Stimulated activated naive B cell treated with anti-CD40 and anti-IgM and Interleukin-4, amounts not matched to agents 10 μg/mL and 1 μg/mL and 100 μg/mL, for 72 hours (primary cell): ENCODE results near the gene SQSTM1.

Experiments used
- ATAC-seq, 2 donors: fragments of 150-1000 bp; cut with Tn5 transposase; replicated peaks; 2 replicates each; pipeline ENCODE4 v1.10.0; 2021; ENCODE audit warnings: moderate library complexity in 1 of 2
- DNase-seq: peaks from one replicate; pipeline ENCODE4 v3.0.0; 2021
- H3K27ac Mint-ChIP-seq: one replicate; pipeline ENCODE4 v1.8.0; 2022; ENCODE audit warnings: mild to moderate bottlenecking, mixed read lengths
- H3K27me3 Mint-ChIP-seq, 2 donors: one replicate each; pipeline ENCODE4 v1.8.0; 2022; ENCODE audit warnings: mixed read lengths in 2 of 2
- H3K36me3 Mint-ChIP-seq, 2 donors: one replicate each; pipeline ENCODE4 v1.8.0; 2022; ENCODE audit warnings: mixed read lengths in 2 of 2, mild to moderate bottlenecking in 1 of 2
- H3K4me1 Mint-ChIP-seq, 2 donors: one replicate each; pipeline ENCODE4 v1.8.0; 2022; ENCODE audit warnings: mixed read lengths in 2 of 2, mild to moderate bottlenecking in 1 of 2
- H3K4me3 Mint-ChIP-seq, 2 donors: one replicate each; pipeline ENCODE4 v1.8.0; 2022; ENCODE audit warnings: mild to moderate bottlenecking in 2 of 2, mixed read lengths in 2 of 2, moderate library complexity in 1 of 2
- H3K9me3 Mint-ChIP-seq, 2 donors: one replicate each; pipeline ENCODE4 v1.8.0; 2022; ENCODE audit warnings: mixed read lengths in 2 of 2, mild to moderate bottlenecking in 1 of 2

Gene SQSTM1

DNA sequence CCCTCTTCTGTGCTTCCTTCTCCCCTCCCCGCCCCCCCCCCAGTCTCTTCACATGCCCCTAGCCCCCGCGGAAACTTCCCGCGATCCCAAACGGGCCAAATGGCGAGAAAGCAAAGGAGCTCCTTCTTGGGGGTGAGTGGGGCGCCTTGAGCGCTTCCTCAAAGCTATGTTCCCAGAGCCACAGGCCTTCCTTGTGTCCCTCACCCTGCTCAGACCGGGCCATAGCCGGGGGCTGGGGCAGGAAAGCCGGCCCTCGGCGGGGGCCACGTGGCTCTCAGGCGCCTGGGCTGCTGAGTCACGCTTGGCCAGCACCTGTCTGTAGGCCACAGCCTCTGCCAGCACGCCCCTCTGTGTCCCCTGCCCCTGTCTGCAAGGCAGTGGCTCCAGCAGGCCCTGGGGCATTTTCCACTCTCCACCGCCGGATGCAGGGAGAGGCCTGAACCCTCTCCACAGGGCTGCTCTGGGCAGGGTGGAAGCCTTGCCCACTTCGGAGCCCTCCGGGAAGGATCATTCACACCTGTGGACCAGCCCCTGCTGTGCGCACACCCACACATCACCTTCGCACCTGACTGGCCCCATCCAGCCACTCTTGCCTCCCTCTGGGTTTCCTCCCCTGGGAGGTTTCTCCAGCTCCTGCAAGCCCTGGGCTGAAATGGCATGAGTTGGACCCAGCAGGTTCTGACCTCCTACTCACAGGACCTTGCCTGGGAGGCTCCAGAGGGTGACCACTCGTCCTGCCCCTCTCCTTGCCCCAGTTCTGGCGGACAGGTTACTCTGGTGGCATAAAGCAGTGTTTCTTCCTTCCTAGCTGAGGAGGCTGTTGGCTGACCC lies 1.2 kb upstream of the SQSTM1 start:
- DNase-seq (peak; percentile 62), ATAC-seq (peak; percentile 22 to 25)
- Mint-ChIP-seq H3K27me3 (no peaks in the 10 kb centered on the region), H3K9me3 (no peaks in the 10 kb centered on the region), H3K36me3 (peaks cover 28 to 38% of the 10 kb centered on the region in 2 donors), H3K27ac (peak overlapping the region; percentile 98), H3K4me1 (peaks cover 42 to 78% of the 10 kb centered on the region in 2 donors), H3K4me3 (peak overlapping the region; percentile 86 to 92)

DNA sequence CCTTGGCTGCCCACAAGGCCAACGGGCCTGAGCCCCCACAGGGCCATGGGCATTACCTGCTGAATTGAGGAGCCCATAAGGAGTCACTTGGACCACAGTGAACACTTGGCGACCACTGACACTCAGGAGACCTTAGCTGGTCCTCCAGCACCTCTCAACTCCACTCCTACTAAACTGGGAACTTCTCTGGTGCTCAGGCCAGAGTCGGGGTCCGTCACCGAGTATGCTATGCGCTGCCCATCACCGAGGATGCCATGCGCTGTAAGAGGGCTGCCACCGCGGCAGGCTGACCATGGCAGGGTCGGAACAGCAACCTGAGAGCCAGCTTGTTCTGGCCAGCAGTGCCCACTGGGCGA lies 600 bp upstream of the SQSTM1 start:
- peak overlapping the region; percentile 98 for H3K27ac Mint-ChIP-seq
- no peaks in the 10 kb centered on the region for H3K27me3 Mint-ChIP-seq
- peak overlapping the region; percentile 86 to 92 for H3K4me3 Mint-ChIP-seq
- no peaks in the 10 kb centered on the region for H3K9me3 Mint-ChIP-seq
- peaks cover 45 to 84% of the 10 kb centered on the region in 2 donors for H3K4me1 Mint-ChIP-seq
- ATAC-seq (no peak), DNase-seq (no peak)
- peaks cover 34 to 39% of the 10 kb centered on the region in 2 donors for H3K36me3 Mint-ChIP-seq

DNA sequence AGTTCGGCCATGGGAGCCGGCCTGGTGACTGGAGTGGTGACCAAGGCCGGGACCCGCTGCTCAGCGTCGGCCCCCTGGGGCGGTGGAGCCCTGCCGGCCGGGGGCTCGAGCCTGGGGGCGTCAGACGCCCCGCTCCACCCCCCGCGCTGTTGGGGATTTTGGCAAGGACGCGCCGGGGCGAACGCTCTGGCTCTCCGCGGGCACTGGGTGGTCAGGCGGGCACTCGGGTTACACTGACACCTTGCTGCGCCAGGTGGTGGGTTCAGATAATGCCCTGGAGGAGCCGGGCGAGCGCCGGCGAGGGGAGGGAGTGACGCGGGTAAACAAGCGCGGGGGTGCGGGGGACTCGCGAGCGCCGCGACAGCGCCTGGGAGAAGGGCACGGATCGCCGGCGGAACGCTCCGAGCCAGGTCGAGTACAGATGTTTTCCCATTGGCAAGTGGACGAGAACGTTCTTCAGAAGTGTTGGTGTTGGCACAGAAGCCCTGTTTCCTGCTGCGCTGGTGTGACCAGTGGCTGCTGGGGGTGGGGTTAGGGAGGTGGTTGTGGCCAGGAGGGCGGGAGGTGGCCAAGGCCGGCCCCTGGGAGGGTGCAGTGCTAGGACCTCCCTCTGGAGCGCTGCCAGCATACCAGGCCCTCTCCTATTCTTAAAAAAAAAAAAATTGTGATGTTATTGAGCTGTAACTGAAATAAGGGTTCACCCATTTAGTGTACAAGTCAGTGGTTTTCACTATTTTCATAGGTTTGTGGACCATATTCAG lies 773 bp downstream of the SQSTM1 start:
- no peaks in the 10 kb centered on the region for H3K9me3 Mint-ChIP-seq
- ATAC-seq, result peak; percentile 62 to 67
- H3K4me3 Mint-ChIP-seq, result peak overlapping the region; percentile 91 to 97
- peaks cover 45 to 79% of the 10 kb centered on the region in 2 donors for H3K4me1 Mint-ChIP-seq
- no peaks in the 10 kb centered on the region for H3K27me3 Mint-ChIP-seq
- H3K36me3 Mint-ChIP-seq, result peaks cover 39 to 45% of the 10 kb centered on the region in 2 donors
- H3K27ac Mint-ChIP-seq, result peak overlapping the region; percentile 97
- peak; percentile 73 for DNase-seq

DNA sequence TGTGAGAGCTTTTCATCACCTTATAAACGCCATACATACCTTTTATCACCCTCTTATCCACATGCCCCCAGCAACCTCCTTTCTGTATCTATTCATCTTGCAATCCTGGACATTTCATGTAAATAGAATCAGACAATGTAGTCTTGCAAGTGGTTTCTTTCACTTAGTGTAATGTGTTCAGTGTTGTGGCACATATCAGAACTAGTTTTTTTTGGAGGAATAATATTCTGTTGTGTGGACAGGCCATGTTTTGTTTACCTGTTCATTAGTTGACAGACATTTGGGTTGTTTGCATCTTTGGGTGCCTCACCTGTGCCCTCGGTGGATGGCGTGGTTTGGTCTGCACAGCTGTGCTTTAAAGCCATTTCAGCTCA lies 1.3 kb downstream of the SQSTM1 start:
- no peak for DNase-seq
- H3K9me3 Mint-ChIP-seq, result no peaks in the 10 kb centered on the region
- H3K27me3 Mint-ChIP-seq, result no peaks in the 10 kb centered on the region
- ATAC-seq, result no peak
- peaks cover 49 to 81% of the 10 kb centered on the region in 2 donors for H3K4me1 Mint-ChIP-seq
- H3K27ac Mint-ChIP-seq, result peak overlapping the region; percentile 97
- peaks cover 44 to 50% of the 10 kb centered on the region in 2 donors for H3K36me3 Mint-ChIP-seq
- peak overlapping the region; percentile 91 to 97 for H3K4me3 Mint-ChIP-seq

DNA sequence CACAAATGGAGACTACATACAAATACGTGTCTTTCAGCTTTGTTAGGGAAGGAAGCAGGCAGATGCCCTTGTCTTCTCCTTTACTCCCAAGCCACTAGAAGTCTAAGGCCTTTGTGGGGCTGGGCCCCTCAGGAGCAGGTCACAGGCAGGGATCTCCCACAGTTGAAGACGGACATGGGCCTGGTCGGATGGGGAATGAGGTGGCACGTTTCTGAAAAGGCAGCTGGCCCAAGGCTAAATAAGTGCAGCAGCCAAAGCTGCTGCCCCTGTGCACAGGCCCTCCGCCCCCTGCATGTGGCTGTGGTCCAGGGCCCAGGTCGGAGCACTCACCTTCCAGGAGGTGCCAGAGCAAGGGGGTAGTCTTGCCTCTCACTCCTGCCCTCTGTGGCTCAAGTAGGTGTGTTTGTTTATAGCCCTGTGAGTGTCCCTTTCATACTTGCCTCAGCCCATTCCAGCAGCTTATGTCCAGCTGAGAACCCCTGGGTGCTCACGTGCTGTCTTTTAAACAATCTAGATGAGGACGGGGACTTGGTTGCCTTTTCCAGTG lies 1.8 kb downstream of the SQSTM1 start:
- H3K4me3 Mint-ChIP-seq, result peak overlapping the region; percentile 91 to 97
- peak overlapping the region; percentile 97 for H3K27ac Mint-ChIP-seq
- no peak for ATAC-seq
- no peak for DNase-seq
- peaks cover 47 to 81% of the 10 kb centered on the region in 2 donors for H3K4me1 Mint-ChIP-seq
- no peaks in the 10 kb centered on the region for H3K9me3 Mint-ChIP-seq
- H3K36me3 Mint-ChIP-seq, result peaks cover 49 to 53% of the 10 kb centered on the region in 2 donors
- no peaks in the 10 kb centered on the region for H3K27me3 Mint-ChIP-seq

DNA sequence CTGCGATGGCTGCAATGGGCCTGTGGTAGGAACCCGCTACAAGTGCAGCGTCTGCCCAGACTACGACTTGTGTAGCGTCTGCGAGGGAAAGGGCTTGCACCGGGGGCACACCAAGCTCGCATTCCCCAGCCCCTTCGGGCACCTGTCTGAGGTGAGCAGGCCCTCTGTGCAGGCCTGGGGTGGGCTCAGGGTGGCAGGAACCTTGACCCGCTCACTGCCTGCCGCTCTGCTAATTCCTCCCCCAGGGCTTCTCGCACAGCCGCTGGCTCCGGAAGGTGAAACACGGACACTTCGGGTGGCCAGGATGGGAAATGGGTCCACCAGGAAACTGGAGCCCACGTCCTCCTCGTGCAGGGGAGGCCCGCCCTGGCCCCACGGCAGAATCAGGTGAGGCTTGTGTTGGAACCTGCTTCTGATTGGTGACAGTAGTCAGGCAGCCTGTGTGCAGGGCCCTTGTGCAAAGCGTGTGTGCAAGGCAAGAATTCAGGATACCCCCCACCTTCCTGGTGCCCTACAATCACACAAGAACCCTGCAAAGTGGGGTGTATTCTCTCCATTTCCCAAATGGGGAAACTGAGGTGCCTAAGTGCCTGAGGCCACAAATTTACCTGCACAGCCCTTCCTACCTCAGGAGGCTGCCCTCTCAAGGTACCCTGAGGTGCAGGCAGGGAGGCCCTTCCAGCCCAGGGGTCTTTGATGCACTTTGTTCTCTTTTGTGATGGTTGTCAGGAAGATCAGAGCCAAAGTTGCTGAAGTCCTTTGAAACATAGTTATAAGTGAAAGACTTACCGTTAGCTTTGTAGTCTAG lies 3.4 kb downstream of the SQSTM1 start:
- no peaks in the 10 kb centered on the region for H3K9me3 Mint-ChIP-seq
- no peak overlapping the region for H3K27ac Mint-ChIP-seq
- H3K4me3 Mint-ChIP-seq, result no peak overlapping the region
- H3K36me3 Mint-ChIP-seq, result peaks cover 63 to 66% of the 10 kb centered on the region in 2 donors
- ATAC-seq (no peak), DNase-seq (no peak)
- H3K27me3 Mint-ChIP-seq, result no peaks in the 10 kb centered on the region
- H3K4me1 Mint-ChIP-seq, result peaks cover 44 to 77% of the 10 kb centered on the region in 2 donors

DNA sequence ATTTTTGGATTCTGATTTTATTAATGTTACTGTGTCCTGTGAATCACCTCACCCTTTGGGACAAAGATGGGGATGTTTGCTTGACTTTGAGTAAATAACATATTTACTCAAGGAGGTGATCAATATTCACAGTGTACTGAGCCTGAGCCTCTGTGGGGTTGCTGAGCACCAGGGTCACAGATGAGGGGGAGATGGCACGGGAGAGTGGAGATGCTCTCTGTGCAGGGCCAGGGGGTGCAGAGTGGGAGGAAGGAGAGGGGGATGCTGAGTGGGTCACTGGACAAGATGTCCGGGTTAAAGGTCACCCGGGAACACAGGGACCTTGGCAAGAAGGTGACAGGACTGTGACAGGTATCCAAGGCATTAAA lies 4.0 kb downstream of the SQSTM1 start:
- H3K4me3 Mint-ChIP-seq, result no peak overlapping the region
- H3K4me1 Mint-ChIP-seq, result peaks cover 44 to 77% of the 10 kb centered on the region in 2 donors
- ATAC-seq, result no peak
- peaks cover 65 to 72% of the 10 kb centered on the region in 2 donors for H3K36me3 Mint-ChIP-seq
- peak overlapping the region; percentile 53 for H3K27ac Mint-ChIP-seq
- H3K27me3 Mint-ChIP-seq, result no peaks in the 10 kb centered on the region
- no peak for DNase-seq
- H3K9me3 Mint-ChIP-seq, result no peaks in the 10 kb centered on the region

DNA sequence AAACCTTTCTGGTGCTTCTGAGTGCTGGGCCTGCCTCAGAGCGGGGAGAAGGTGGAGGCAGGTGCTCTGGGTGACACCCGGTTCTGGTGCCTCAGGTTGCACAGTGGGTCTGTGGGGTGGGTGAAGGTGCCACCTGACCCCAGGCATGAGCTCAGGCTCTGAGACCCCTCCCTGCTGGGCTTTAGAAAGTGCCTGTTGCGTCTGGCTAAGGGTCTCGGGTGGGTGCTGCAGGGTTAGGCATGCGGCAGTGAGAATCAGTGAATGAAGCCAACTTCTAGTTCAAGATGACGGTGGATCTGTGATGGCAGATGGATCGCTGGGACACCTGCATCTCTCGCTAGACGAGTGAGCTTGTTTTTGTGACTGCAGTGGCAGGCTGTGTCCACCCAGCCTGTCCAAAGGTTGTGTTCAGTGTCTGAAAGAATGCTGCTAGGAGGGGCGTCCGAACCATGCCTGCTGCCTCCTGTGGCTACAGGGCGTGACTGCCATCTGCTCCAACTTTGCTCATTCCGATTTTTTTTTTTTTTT lies 5.0 kb downstream of the SQSTM1 start:
- peaks cover 36 to 70% of the 10 kb centered on the region in 2 donors for H3K4me1 Mint-ChIP-seq
- H3K27me3 Mint-ChIP-seq, result no peaks in the 10 kb centered on the region
- H3K27ac Mint-ChIP-seq, result peak overlapping the region; percentile 31
- no peak overlapping the region for H3K4me3 Mint-ChIP-seq
- H3K9me3 Mint-ChIP-seq, result no peaks in the 10 kb centered on the region
- DNase-seq (no peak), ATAC-seq (no peak)
- peaks cover 74 to 80% of the 10 kb centered on the region in 2 donors for H3K36me3 Mint-ChIP-seq

DNA sequence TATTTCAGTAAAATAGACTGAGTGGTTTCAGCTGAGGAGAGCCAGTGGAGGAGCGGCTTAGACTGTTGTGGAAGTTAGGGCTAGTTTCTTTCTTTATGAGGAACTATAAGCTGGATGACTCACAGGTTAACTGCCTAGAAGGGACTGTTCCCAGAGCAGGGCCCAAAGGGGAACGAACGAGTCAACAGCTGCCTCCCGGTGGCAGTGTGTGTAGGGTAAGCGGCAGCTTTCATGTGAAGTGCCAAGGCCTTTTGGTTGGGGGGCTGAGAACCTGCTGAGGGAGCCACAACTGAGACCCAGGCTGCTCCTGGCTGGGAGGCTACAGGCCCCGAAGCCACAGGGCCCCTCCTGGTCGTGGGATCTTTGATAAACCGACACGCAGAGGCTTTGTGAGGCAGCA lies 7.0 kb downstream of the SQSTM1 start:
- Mint-ChIP-seq H3K36me3 (peaks cover 78 to 83% of the 10 kb centered on the region in 2 donors), H3K4me1 (peaks cover 35 to 61% of the 10 kb centered on the region in 2 donors), H3K27me3 (no peaks in the 10 kb centered on the region), H3K4me3 (no peak overlapping the region), H3K9me3 (no peaks in the 10 kb centered on the region), H3K27ac (peak overlapping the region; percentile 83)
- peak; percentile 36 for DNase-seq
- ATAC-seq, result peak; percentile 86 to 99

DNA sequence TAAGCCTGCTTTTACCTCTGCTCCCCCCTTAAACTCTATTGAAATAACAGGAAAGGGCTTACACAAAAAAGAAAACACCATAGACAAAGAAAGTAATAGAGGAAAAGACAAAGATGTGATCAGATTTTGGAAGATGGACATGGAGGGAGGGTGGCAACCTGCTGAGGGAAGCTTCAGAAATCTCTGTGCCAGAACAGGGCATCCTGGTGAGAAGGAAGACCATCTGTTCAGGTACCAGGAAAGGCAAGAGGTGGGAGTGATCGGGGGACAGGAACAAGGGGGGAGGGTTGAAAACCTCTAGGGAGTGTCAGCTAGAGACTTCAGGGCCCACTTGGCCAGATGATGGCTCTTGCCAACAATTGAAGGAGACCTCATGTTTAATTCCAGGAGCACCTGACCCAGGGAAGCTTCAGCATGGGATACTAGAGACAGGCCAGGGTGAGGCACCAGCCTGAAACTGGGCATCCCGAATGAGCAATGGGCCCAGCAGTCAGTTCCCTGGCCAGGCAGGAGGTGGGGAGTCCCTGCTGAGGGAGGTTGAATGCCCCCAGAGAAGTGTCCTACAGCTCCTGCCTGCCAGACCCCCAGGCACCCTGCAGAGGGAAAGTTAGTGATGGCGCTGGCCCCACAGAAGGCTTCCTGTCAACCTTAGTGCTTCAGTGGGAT lies 8.2 kb downstream of the SQSTM1 start:
- DNase-seq, result no peak
- peak overlapping the region; percentile 85 for H3K27ac Mint-ChIP-seq
- ATAC-seq, result no peak
- H3K36me3 Mint-ChIP-seq, result peaks cover 80 to 88% of the 10 kb centered on the region in 2 donors
- no peaks in the 10 kb centered on the region for H3K27me3 Mint-ChIP-seq
- no peaks in the 10 kb centered on the region for H3K9me3 Mint-ChIP-seq
- H3K4me1 Mint-ChIP-seq, result peaks cover 32 to 57% of the 10 kb centered on the region in 2 donors
- H3K4me3 Mint-ChIP-seq, result no peak overlapping the region

DNA sequence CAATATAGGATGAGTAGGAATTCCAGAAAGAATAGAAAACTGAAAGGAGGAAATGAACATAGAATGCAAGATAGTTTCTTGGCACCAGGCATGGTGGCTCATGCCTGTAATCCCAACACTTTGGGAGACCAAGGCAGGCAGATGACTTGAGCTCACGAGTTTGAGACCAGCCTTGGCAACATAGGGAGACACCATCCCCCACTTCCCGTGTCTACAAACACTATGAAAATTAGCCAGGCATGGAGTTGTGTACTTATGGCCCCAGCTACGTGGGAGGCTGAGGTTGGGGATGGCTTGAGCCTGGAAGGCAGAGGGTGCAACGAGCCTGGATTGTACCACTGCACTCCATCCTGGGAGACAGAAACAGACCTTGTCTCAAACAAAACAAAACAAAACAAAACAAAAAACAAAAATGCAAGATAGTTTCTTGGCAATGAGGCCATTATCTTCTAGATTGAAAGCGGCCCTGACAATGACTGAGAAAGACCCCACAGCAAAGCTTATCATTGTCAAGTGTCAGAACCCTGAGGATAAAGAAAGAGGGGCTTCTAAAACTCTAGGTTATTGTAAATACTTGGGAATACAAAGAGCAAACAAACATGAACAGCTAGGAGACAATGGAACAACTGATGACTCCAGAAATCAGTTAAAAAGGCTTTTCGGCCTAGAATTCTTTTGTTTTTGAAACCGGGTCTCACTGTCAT lies 9.2 kb downstream of the SQSTM1 start:
- peaks cover 26 to 47% of the 10 kb centered on the region in 2 donors for H3K4me1 Mint-ChIP-seq
- DNase-seq (no peak), ATAC-seq (no peak)
- no peaks in the 10 kb centered on the region for H3K9me3 Mint-ChIP-seq
- H3K36me3 Mint-ChIP-seq, result peaks cover 75 to 82% of the 10 kb centered on the region in 2 donors
- no peak overlapping the region for H3K4me3 Mint-ChIP-seq
- peak overlapping the region; percentile 9 for H3K27ac Mint-ChIP-seq
- H3K27me3 Mint-ChIP-seq, result no peaks in the 10 kb centered on the region

DNA sequence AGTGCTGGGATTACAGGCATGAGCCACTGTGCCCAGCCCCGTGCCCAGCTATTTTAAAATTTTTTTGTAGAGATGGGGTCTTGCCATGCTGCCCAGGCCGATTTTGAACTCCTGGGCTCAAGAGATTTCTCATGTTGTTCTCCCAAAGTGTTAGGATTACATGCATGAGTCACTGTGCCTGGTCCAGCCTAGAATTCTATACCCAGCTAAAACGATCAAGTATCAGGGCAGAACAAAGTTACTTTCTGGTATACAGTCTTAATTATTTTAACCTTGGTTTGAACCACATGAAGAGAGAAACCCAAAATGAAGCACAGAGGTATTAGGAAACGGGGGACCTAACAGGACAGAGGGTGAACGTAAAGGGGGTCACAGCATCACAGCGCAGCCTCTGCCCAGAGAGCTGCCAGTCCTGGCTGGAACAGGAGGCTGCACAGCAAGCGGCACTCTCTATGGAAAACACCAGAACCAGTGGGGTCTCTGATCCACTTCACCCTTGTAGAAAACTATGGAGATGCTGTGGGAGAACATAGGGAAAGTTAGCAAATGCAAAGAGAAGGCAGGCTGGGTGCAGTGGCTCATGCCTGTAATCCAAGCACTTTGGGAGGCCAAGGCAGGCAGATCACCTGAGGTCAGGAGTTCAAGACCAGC lies 10.2 kb downstream of the SQSTM1 start:
- H3K4me3 Mint-ChIP-seq, result no peak overlapping the region
- H3K36me3 Mint-ChIP-seq, result peaks cover 68 to 76% of the 10 kb centered on the region in 2 donors
- H3K9me3 Mint-ChIP-seq, result no peaks in the 10 kb centered on the region
- H3K27ac Mint-ChIP-seq, result peak overlapping the region; percentile 47
- no peak for DNase-seq
- no peak for ATAC-seq
- H3K27me3 Mint-ChIP-seq, result no peaks in the 10 kb centered on the region
- peaks cover 26 to 51% of the 10 kb centered on the region in 2 donors for H3K4me1 Mint-ChIP-seq
